ENCODE results near the gene ZNF112.
"Not testable (repeated sequence)": the region's sequence is repeated elsewhere in the genome, so short reads cannot be mapped to it uniquely, and the experiment has no call there.

ZNF112 gene

GRCh38 chr19:44356383-44357111 lies at the start of gene ZNF112:
Gene ZNF112, minus strand, starts transcription at chr19:44356680. Its CDS starts 16,141 bp downstream, at chr19:44340539.
- Mint-ChIP-seq H3K27me3 (peaks cover 4 to 15% of the 10 kb centered on the region in 2 donors), H3K4me3 (peak within 1 kb of the TSS; percentile 81 to 88), H3K4me1 (peaks cover 3 to 15% of the 10 kb centered on the region in 2 donors), H3K27ac (peak within 1 kb of the TSS; percentile 86), H3K9me3 (peaks cover 11 to 15% of the 10 kb centered on the region in 2 donors), H3K36me3 (peaks cover 15 to 29% of the 10 kb centered on the region in 2 donors)
- DNase-seq (peak; percentile 75), ATAC-seq (replicated peaks) (peak; percentile 92 to 96)

- H3K9me3 Mint-ChIP-seq, result peaks cover 21% of the 10 kb centered on the region in 2 donors
- H3K36me3 Mint-ChIP-seq, result peaks cover 18 to 29% of the 10 kb centered on the region in 2 donors
- DNase-seq (peak; percentile 95), ATAC-seq (replicated peaks) (peak; percentile 99 to 100)
- H3K27ac Mint-ChIP-seq, result peak within 1 kb of the TSS; percentile 72
- peaks cover 15 to 17% of the 10 kb centered on the region in 2 donors for H3K27me3 Mint-ChIP-seq
- H3K4me1 Mint-ChIP-seq, result peaks cover 0 to 6% of the 10 kb centered on the region in 2 donors
- peak within 1 kb of the TSS; percentile 90 to 93 for H3K4me3 Mint-ChIP-seq
Observed at GRCh38 chr19:44401139-44402115, 44.9 kb upstream of the ZNF112 start, which contains the start of gene ZNF285. Gene ZNF285, minus strand, starts transcription at chr19:44401608. Its CDS starts 4,395 bp downstream, at chr19:44397213.

- DNase-seq, result not testable (repeated sequence)
- peaks cover 72 to 80% of the 10 kb centered on the region in 2 donors for H3K36me3 Mint-ChIP-seq
- peaks cover 30 to 32% of the 10 kb centered on the region in 2 donors for H3K9me3 Mint-ChIP-seq
Observed at GRCh38 chr19:44389268-44389667, 32.8 kb upstream of the ZNF112 start.

GRCh38 chr19:44374789-44375188 lies 18.3 kb upstream of the ZNF112 start:
- ATAC-seq (replicated peaks) (no peak), DNase-seq (no peak)
- H3K36me3 Mint-ChIP-seq, result peaks cover 0 to 3% of the 10 kb centered on the region in 2 donors
- H3K27ac Mint-ChIP-seq, result no peak overlapping the region
- H3K27me3 Mint-ChIP-seq, result peaks cover 0 to 1% of the 10 kb centered on the region in 2 donors
- no peak overlapping the region for H3K4me3 Mint-ChIP-seq
- no peaks in the 10 kb centered on the region for H3K4me1 Mint-ChIP-seq
- H3K9me3 Mint-ChIP-seq, result peaks cover 4 to 17% of the 10 kb centered on the region in 2 donors

More at GRCh38 chr19:44389268-44389667, 32.8 kb upstream of the ZNF112 start:
- H3K27me3 Mint-ChIP-seq; H3K27ac Mint-ChIP-seq; H3K4me3 Mint-ChIP-seq; H3K4me1 Mint-ChIP-seq; ATAC-seq (replicated peaks): not testable (repeated sequence)

GRCh38 chr19:44371815-44372480 lies 15.5 kb upstream of the ZNF112 start:
- H3K9me3 Mint-ChIP-seq, result peaks cover 4 to 10% of the 10 kb centered on the region in 2 donors
- no peak for ATAC-seq (replicated peaks)
- no peak for DNase-seq
- no peak overlapping the region for H3K27ac Mint-ChIP-seq
- peaks cover 0 to 3% of the 10 kb centered on the region in 2 donors for H3K36me3 Mint-ChIP-seq
- H3K4me1 Mint-ChIP-seq, result no peaks in the 10 kb centered on the region
- peaks cover 5 to 20% of the 10 kb centered on the region in 2 donors for H3K27me3 Mint-ChIP-seq
- no peak overlapping the region for H3K4me3 Mint-ChIP-seq

- Mint-ChIP-seq H3K36me3 (no peaks in the 10 kb centered on the region), H3K27me3 (peaks cover 15 to 28% of the 10 kb centered on the region in 2 donors), H3K4me1 (no peaks in the 10 kb centered on the region), H3K27ac (no peak overlapping the region), H3K4me3 (no peak overlapping the region), H3K9me3 (peaks cover 6 to 9% of the 10 kb centered on the region in 2 donors)
- ATAC-seq (replicated peaks), result no peak
- DNase-seq, result no peak
Observed at GRCh38 chr19:44367024-44367423, 10.5 kb upstream of the ZNF112 start.

GRCh38 chr19:44346556-44346955 lies 9.9 kb downstream of the ZNF112 start:
- no peaks in the 10 kb centered on the region for H3K27me3 Mint-ChIP-seq
- DNase-seq (no peak), ATAC-seq (replicated peaks) (no peak)
- H3K4me1 Mint-ChIP-seq, result peaks cover 8 to 12% of the 10 kb centered on the region in 2 donors
- H3K4me3 Mint-ChIP-seq, result no peak overlapping the region
- H3K27ac Mint-ChIP-seq, result no peak overlapping the region
- peaks cover 7 to 12% of the 10 kb centered on the region in 2 donors for H3K9me3 Mint-ChIP-seq
- H3K36me3 Mint-ChIP-seq, result peaks cover 14 to 16% of the 10 kb centered on the region in 2 donors

- Mint-ChIP-seq H3K27ac (no peak overlapping the region), H3K9me3 (peaks cover 7 to 12% of the 10 kb centered on the region in 2 donors), H3K27me3 (no peaks in the 10 kb centered on the region), H3K36me3 (peaks cover 11 to 16% of the 10 kb centered on the region in 2 donors), H3K4me1 (peaks cover 8 to 12% of the 10 kb centered on the region in 2 donors), H3K4me3 (no peak overlapping the region)
- no peak for DNase-seq
- no peak for ATAC-seq (replicated peaks)
Observed at GRCh38 chr19:44345959-44346358, 10.5 kb downstream of the ZNF112 start.

GRCh38 chr19:44344255-44344654 lies 12.2 kb downstream of the ZNF112 start:
- Mint-ChIP-seq H3K27ac (peak overlapping the region; percentile 14), H3K4me1 (peaks cover 8 to 12% of the 10 kb centered on the region in 2 donors), H3K4me3 (no peak overlapping the region), H3K27me3 (no peaks in the 10 kb centered on the region), H3K36me3 (peaks cover 11 to 25% of the 10 kb centered on the region in 2 donors), H3K9me3 (peaks cover 7 to 17% of the 10 kb centered on the region in 2 donors)
- DNase-seq (peak; percentile 12), ATAC-seq (replicated peaks) (peak; percentile 100)

- no peaks in the 10 kb centered on the region for H3K27me3 Mint-ChIP-seq
- peaks cover 27 to 34% of the 10 kb centered on the region in 2 donors for H3K36me3 Mint-ChIP-seq
- DNase-seq (no peak), ATAC-seq (replicated peaks) (no peak)
- H3K4me1 Mint-ChIP-seq, result peaks cover 8 to 12% of the 10 kb centered on the region in 2 donors
- H3K9me3 Mint-ChIP-seq, result peaks cover 3 to 17% of the 10 kb centered on the region in 2 donors
- H3K27ac Mint-ChIP-seq, result no peak overlapping the region
- no peak overlapping the region for H3K4me3 Mint-ChIP-seq
Observed at GRCh38 chr19:44341794-44342193, 14.7 kb downstream of the ZNF112 start.

- DNase-seq; H3K27ac Mint-ChIP-seq; H3K4me3 Mint-ChIP-seq; H3K4me1 Mint-ChIP-seq; H3K27me3 Mint-ChIP-seq; ATAC-seq (replicated peaks): not testable (repeated sequence)
- Mint-ChIP-seq H3K9me3 (peaks cover 26 to 31% of the 10 kb centered on the region in 2 donors), H3K36me3 (peaks cover 73 to 82% of the 10 kb centered on the region in 2 donors)
Observed at GRCh38 chr19:44334639-44335038, 21.8 kb downstream of the ZNF112 start.

GRCh38 chr19:44332145-44332544 lies 24.3 kb downstream of the ZNF112 start:
- H3K36me3 Mint-ChIP-seq, result peaks cover 80 to 84% of the 10 kb centered on the region in 2 donors
- no peak overlapping the region for H3K4me3 Mint-ChIP-seq
- DNase-seq, result no peak
- H3K27me3 Mint-ChIP-seq, result peaks cover 0 to 6% of the 10 kb centered on the region in 2 donors
- peaks cover 0 to 2% of the 10 kb centered on the region in 2 donors for H3K4me1 Mint-ChIP-seq
- H3K27ac Mint-ChIP-seq, result no peak overlapping the region
- no peak for ATAC-seq (replicated peaks)
- peaks cover 32 to 40% of the 10 kb centered on the region in 2 donors for H3K9me3 Mint-ChIP-seq

GRCh38 chr19:44315883-44316282 lies 40.6 kb downstream of the ZNF112 start:
- no peak for DNase-seq
- H3K36me3 Mint-ChIP-seq, result peaks cover 6 to 12% of the 10 kb centered on the region in 2 donors
- H3K4me3 Mint-ChIP-seq, result no peak overlapping the region

More at GRCh38 chr19:44315883-44316282, 40.6 kb downstream of the ZNF112 start:
- H3K27me3 Mint-ChIP-seq, result no peaks in the 10 kb centered on the region
- ATAC-seq (replicated peaks), result no peak
- H3K9me3 Mint-ChIP-seq, result peaks cover 24 to 36% of the 10 kb centered on the region in 2 donors
- H3K4me1 Mint-ChIP-seq, result peaks cover 7 to 11% of the 10 kb centered on the region in 2 donors
- no peak overlapping the region for H3K27ac Mint-ChIP-seq

All from stimulated activated naive B cell treated with anti-CD40 and anti-IgM and Interleukin-4, amounts not matched to agents 10 μg/mL and 1 μg/mL and 100 μg/mL, for 72 hours (primary cell).